GM15510 (cell line): ENCODE results near the gene FBXL17.

Source experiments
- POLR2A ChIP-seq: IDR thresholded peaks from 3 replicates; pipeline ENCODE4 v1.6.1; 2011; ENCODE audit warnings: borderline replicate concordance; ENCODE audit not compliant: insufficient read length; ENCODE audit errors: extremely low read depth

The FBXL17 gene

DNA sequence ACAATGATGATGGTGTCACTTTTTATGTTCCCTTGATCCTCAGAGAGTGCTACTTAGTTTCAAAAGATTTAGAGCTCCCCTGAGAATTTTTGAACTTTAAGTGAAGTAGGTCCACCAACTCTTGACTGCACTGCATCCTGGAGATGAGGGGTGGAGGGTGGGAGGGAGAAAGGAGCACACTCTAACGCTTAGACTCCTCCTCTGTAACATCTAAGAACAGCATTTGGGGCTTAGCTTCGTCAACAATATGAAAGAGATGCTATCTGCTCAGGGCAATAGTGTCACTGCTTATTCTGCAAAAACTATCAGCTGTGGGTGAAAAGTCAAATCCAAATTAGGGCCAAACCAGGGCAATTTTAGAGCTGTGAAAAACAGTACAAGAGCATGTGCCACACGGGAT, 468.4 kb downstream of the FBXL17 start:
- TF ChIP-seq POLR2A = no peak

GRCh38 chr5:107900721-107901120, 481.2 kb downstream of the FBXL17 start:
- no peak for TF ChIP-seq POLR2A

DNA sequence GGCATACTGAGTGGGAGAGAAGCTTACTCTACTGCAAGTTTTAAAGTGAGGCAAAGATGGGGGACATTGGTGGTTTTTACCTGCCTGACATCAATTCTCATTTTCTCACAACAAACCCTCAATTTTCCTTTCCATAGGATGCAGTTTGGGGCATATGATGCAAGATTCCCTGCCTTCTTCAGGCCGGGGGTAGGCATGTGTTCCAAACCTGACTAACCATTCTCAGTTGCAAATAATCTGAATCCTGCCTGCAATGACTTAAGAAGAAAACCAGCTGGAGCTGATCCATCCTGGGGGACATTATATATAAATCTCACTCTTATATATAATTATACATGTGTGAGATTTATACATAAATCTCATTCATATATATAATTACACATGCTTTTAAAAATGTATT, 487.5 kb downstream of the FBXL17 start:
- TF ChIP-seq POLR2A = no peak

DNA sequence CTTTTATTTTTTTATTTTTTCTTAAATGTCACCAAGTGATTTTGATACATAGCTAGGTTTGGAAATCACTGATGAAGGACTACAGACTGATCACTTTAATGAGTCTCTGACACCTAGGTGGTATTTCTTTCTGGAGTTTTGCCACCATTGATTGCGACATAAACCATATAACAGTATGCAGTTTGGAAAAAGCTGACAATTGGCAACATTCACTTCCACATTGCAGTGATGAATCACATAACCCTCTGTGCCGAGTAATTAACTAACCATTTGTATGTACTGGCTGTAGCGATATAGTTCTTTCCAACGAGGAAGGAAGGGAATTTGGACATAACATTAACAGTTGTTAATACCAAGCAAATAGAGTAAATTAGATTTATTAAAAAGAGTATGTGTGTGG, 488.3 kb downstream of the FBXL17 start:
- TF ChIP-seq POLR2A = no peak

- TF ChIP-seq POLR2A = no peak
Measured at GRCh38 chr5:107889387-107889786, 492.5 kb downstream of the FBXL17 start.

GRCh38 chr5:107888541-107888940, 493.4 kb downstream of the FBXL17 start:
- TF ChIP-seq POLR2A = no peak

DNA sequence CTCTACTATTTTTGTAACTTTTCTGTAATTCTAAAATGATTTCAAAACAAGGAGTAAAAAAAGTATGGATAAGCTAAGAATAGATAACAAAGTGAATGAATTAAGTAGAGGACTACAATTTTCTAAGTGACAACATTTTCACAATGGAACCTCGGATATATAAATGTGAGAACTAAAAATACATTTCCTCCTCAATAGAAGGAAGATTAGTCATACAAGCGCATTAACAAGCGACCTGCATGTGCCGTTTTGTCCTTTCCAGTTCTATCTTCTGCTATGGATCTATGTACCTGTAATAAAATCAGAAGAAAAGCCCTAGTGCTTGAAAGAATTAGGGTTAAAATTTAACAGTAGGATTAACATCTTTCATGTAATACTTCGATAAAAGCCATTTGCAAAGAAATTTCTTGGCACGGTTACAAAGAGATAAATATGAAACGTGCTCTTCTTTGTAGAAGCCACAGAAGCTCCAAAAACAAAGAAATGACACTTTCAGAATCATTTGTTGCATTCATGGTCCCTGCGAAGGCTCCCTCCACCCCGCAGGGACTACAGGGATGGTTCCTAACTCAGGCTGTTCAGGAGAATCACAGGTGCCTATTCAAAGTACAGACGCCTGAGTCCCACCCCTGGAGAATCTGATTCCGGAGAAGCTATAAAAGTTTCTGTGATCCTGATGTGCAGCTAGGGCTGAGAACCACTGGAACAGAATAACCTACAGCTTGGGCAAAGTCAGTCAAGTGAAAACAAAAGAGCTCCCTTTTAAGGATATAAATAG, 494.5 kb downstream of the FBXL17 start:
- TF ChIP-seq POLR2A = no peak

- no peak for TF ChIP-seq POLR2A
Measured at GRCh38 chr5:107885601-107886000, 496.3 kb downstream of the FBXL17 start.

GRCh38 chr5:107884871-107885270, 497.0 kb downstream of the FBXL17 start:
- TF ChIP-seq POLR2A = no peak

GRCh38 chr5:107878661-107879060, 503.2 kb downstream of the FBXL17 start:
- no peak for TF ChIP-seq POLR2A

DNA sequence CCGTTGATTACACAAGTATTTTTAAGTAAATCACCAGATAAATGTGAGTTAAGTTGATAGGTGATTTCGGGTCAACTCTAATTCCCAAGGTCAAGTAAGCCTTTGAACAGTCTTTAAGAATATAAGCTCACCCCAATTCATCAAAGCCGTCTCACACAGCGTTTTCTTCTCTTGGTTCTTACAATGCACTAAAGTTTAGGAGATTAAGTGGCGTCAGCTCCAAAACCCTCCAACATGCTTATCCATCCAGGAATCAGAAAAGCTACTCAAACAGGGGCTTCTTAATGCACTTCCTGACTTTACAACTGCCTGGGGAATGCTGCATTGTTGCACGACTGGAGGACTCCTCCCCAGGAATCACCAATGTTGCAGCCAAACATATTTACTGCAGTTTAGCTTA, 505.0 kb downstream of the FBXL17 start:
- TF ChIP-seq POLR2A = no peak

DNA sequence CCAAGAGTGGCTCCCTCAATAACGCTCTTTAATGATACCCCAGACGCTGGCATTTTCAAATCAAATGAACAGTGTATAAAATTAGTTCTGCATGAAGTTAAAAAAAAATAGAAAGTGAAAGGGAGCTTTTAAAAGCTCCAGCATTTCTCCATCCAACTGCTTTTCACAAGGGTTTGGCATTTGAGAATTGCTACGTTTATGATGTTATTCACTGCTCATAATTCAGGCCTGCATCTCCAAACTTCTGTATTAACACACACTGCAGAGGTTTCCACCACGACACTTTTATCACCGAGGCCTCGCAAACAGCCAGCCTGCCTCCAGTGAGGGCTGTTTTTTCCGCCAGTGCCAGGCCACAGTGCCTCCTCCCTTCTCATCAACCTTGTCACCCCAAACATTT, 505.6 kb downstream of the FBXL17 start:
- TF ChIP-seq POLR2A = no peak

- TF ChIP-seq POLR2A = no peak
Measured at GRCh38 chr5:107875833-107876232, 506.1 kb downstream of the FBXL17 start.

GRCh38 chr5:107874795-107875194, 507.1 kb downstream of the FBXL17 start:
- TF ChIP-seq POLR2A = no peak

DNA sequence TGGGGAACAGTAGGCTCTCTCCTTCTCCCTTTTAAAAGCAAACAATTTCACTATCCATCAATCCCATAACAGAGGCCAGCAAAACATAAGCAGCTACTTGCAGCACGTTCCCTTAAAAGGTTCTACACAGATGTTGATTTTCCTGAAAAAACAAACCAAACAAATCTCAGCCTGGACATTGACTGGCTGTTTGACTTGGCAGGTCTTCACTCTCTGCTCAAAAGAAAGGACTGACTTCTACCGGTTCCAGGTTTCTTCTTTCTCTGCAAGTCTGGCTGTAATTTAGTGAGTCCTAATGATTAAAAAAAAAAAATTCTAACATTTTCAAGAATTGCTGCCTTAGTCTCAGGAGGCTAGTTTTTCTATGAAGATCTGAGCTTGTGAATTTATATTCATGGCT, 508.0 kb downstream of the FBXL17 start:
- TF ChIP-seq POLR2A = no peak

- TF ChIP-seq POLR2A = no peak
Measured at GRCh38 chr5:107871023-107871422, 510.9 kb downstream of the FBXL17 start.
